ENCODE data around the gene NLK. TPM values are rescaled to one million over a fixed set of nuclear protein-coding genes. Genes with fewer than 3 reads are reported as not detected.

NLK gene
- total RNA-seq, 1 donor from 2014 or later = 30.6 TPM

DNA sequence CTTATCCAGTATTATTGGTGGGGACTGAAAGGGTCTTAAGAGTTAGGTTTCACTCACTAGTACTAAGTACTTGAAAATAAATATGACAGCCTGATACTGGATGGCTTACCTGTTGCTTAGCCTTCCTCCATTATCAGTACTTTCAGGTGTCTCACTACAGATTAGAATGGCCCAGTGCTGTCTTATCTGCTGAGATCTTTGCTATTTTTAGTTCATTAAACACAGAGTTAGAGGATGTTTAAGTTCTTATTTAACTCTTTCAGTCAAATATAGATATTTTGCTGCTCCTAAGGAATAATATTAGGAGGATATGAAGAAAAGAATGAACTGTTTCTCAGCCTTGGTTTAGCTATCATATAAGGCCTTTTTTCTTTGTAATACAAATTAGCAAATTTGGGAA, 74.8 kb downstream of the NLK start:
- no peaks in the 10 kb centered on the region for H3K36me3 Mint-ChIP-seq (ENCODE audit: low read depth, unreplicated experiment)
- Histone ChIP-seq H3K9me3 (ENCODE audit: insufficient read depth, low read depth, low read length) (no peaks in the 10 kb centered on the region), H3K27me3 (ENCODE audit: insufficient read depth, low read length) (no peaks in the 10 kb centered on the region), H3K4me3 (ENCODE audit: insufficient read depth, low read depth, low read length) (no peak overlapping the region), H3K79me2 (ENCODE audit: insufficient read depth, low read length) (peaks cover 77% of the 10 kb centered on the region), H3K36me3 (ENCODE audit: insufficient read depth, low read length) (no peaks in the 10 kb centered on the region), H3K4me2 (ENCODE audit: low read length) (no peak overlapping the region), H3K27ac (ENCODE audit: low read depth, low read length) (no peak overlapping the region), H2AFZ (ENCODE audit: low read depth, low read length) (no peak overlapping the region), H3K4me1 (ENCODE audit: insufficient read depth, low read length) (peaks cover 5% of the 10 kb centered on the region), H4K20me1 (ENCODE audit: insufficient read depth, low read length) (peaks cover 69% of the 10 kb centered on the region), H3K9ac (ENCODE audit: low read length) (no peak overlapping the region)
- DNase-seq (ENCODE audit: low read depth) (no peak), FAIRE-seq (no peak)
- peaks cover 26% of the 10 kb centered on the region for H3K4me1 Mint-ChIP-seq (ENCODE audit: low read depth, unreplicated experiment)
- H3K4me3 Mint-ChIP-seq (ENCODE audit: unreplicated experiment) = no peak overlapping the region
- no peaks in the 10 kb centered on the region for H3K27me3 Mint-ChIP-seq (ENCODE audit: low read depth, unreplicated experiment)
- TF ChIP-seq, protein P1, sequence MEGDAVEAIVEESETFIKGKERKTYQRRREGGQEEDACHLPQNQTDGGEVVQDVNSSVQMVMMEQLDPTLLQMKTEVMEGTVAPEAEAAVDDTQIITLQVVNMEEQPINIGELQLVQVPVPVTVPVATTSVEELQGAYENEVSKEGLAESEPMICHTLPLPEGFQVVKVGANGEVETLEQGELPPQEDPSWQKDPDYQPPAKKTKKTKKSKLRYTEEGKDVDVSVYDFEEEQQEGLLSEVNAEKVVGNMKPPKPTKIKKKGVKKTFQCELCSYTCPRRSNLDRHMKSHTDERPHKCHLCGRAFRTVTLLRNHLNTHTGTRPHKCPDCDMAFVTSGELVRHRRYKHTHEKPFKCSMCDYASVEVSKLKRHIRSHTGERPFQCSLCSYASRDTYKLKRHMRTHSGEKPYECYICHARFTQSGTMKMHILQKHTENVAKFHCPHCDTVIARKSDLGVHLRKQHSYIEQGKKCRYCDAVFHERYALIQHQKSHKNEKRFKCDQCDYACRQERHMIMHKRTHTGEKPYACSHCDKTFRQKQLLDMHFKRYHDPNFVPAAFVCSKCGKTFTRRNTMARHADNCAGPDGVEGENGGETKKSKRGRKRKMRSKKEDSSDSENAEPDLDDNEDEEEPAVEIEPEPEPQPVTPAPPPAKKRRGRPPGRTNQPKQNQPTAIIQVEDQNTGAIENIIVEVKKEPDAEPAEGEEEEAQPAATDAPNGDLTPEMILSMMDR (IDR thresholded peaks at IDR 0.05; ENCODE audit: insufficient read depth, low read depth, low read length) = no peak
- no peak for TF ChIP-seq EZH2 (IDR thresholded peaks at IDR 0.05; ENCODE audit: insufficient read depth, low read length)
- H3K27ac Mint-ChIP-seq (ENCODE audit: unreplicated experiment) = no peak overlapping the region
- H3K9me3 Mint-ChIP-seq (ENCODE audit: unreplicated experiment) = no peaks in the 10 kb centered on the region

DNA sequence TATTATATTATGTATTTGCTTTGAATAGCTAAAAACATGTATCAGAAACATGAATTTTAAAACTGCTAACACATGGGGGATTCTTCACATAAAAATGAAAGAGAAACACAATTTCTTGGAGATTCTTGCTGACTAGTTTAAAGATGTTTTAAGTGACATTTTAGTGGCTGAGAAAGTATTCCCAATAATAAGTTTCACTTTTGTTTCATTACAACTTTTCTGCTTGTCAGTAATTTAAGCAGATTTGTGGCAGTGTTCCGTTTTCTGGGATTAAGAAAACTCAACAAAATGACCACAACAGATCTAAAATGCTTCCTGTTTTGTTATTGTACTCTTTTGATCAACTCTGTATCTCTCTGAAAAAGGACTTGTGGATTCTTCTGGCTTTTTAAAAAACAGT, 75.9 kb downstream of the NLK start:
- Mint-ChIP-seq H3K27me3 (ENCODE audit: low read depth, unreplicated experiment) (no peaks in the 10 kb centered on the region), H3K9me3 (ENCODE audit: unreplicated experiment) (no peaks in the 10 kb centered on the region), H3K27ac (ENCODE audit: unreplicated experiment) (no peak overlapping the region), H3K4me3 (ENCODE audit: unreplicated experiment) (no peak overlapping the region), H3K36me3 (ENCODE audit: low read depth, unreplicated experiment) (peaks cover 2% of the 10 kb centered on the region), H3K4me1 (ENCODE audit: low read depth, unreplicated experiment) (peaks cover 18% of the 10 kb centered on the region)
- Histone ChIP-seq H2AFZ (ENCODE audit: low read depth, low read length) (no peak overlapping the region), H4K20me1 (ENCODE audit: insufficient read depth, low read length) (peaks cover 61% of the 10 kb centered on the region), H3K4me1 (ENCODE audit: insufficient read depth, low read length) (no peaks in the 10 kb centered on the region), H3K36me3 (ENCODE audit: insufficient read depth, low read length) (peaks cover 5% of the 10 kb centered on the region), H3K4me2 (ENCODE audit: low read length) (no peak overlapping the region), H3K79me2 (ENCODE audit: insufficient read depth, low read length) (peaks cover 69% of the 10 kb centered on the region), H3K9me3 (ENCODE audit: insufficient read depth, low read depth, low read length) (no peaks in the 10 kb centered on the region), H3K27ac (ENCODE audit: low read depth, low read length) (no peak overlapping the region), H3K27me3 (ENCODE audit: insufficient read depth, low read length) (no peaks in the 10 kb centered on the region), H3K4me3 (ENCODE audit: insufficient read depth, low read depth, low read length) (no peak overlapping the region), H3K9ac (ENCODE audit: low read length) (no peak overlapping the region)
- TF ChIP-seq, protein P1 (IDR thresholded peaks at IDR 0.05; ENCODE audit: insufficient read depth, low read depth, low read length) = no peak
- no peak for TF ChIP-seq EZH2 (IDR thresholded peaks at IDR 0.05; ENCODE audit: insufficient read depth, low read length)
- DNase-seq (ENCODE audit: low read depth) (no peak), FAIRE-seq (no peak)

DNA sequence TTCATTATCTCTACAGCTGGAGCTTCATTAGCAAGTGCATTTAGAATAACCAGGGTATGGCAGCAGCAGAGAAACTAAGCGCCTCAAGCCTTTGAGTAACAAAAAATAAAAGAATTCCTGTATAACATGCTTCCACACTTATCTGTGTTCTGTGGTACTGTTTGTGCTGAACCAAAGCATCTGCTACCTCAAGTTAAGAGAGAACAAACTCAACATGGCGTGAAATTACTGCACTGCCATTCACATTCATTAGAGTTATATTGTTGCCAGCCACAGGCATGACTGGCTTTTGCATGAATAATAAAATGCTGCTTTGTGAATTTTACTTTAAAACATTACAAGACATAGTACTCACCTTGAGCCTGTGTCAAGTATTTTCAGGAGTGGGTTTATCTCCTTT, 76.6 kb downstream of the NLK start:
- peaks cover 2% of the 10 kb centered on the region for H3K36me3 Mint-ChIP-seq (ENCODE audit: low read depth, unreplicated experiment)
- no peak for TF ChIP-seq EZH2 (IDR thresholded peaks at IDR 0.05; ENCODE audit: insufficient read depth, low read length)
- TF ChIP-seq, protein P1 (IDR thresholded peaks at IDR 0.05; ENCODE audit: insufficient read depth, low read depth, low read length) = no peak

More for the DNA sequence above, 76.6 kb downstream of the NLK start:
- no peaks in the 10 kb centered on the region for H3K9me3 Mint-ChIP-seq (ENCODE audit: unreplicated experiment)
- Histone ChIP-seq H3K4me1 (ENCODE audit: insufficient read depth, low read length) (no peaks in the 10 kb centered on the region), H3K27ac (ENCODE audit: low read depth, low read length) (no peak overlapping the region), H3K36me3 (ENCODE audit: insufficient read depth, low read length) (peaks cover 5% of the 10 kb centered on the region), H3K4me3 (ENCODE audit: insufficient read depth, low read depth, low read length) (no peak overlapping the region), H3K9me3 (ENCODE audit: insufficient read depth, low read depth, low read length) (no peaks in the 10 kb centered on the region), H3K27me3 (ENCODE audit: insufficient read depth, low read length) (no peaks in the 10 kb centered on the region), H3K79me2 (ENCODE audit: insufficient read depth, low read length) (peaks cover 62% of the 10 kb centered on the region), H4K20me1 (ENCODE audit: insufficient read depth, low read length) (peaks cover 55% of the 10 kb centered on the region), H3K9ac (ENCODE audit: low read length) (no peak overlapping the region), H3K4me2 (ENCODE audit: low read length) (no peak overlapping the region), H2AFZ (ENCODE audit: low read depth, low read length) (no peak overlapping the region)
- peaks cover 14% of the 10 kb centered on the region for H3K4me1 Mint-ChIP-seq (ENCODE audit: low read depth, unreplicated experiment)
- H3K27ac Mint-ChIP-seq (ENCODE audit: unreplicated experiment) = no peak overlapping the region
- FAIRE-seq = no peak
- H3K27me3 Mint-ChIP-seq (ENCODE audit: low read depth, unreplicated experiment) = no peaks in the 10 kb centered on the region
- H3K4me3 Mint-ChIP-seq (ENCODE audit: unreplicated experiment) = no peak overlapping the region
- peak; percentile 4 for DNase-seq (ENCODE audit: low read depth)

All from astrocyte (in vitro differentiated cells and primary cell).